ENCODE measurements around the gene HSPB8. TPM values are rescaled to one million over a fixed set of nuclear protein-coding genes. Genes with fewer than 3 reads are reported as not detected.

The HSPB8 gene
- total and polyA plus RNA-seq, 2 of the 8 experiments (the other 6 are each of a cell fraction or from before 2014, with no cell fraction given) = 11.7 to 28.2 TPM

GRCh38 chr12:119147847-119148448 is 30.8 kb upstream of the HSPB8 start:
- no peak overlapping the region for H2BK15ac ChIP-seq (ENCODE audit: low read length)
- H3K9me3 ChIP-seq (ENCODE audit: insufficient read depth in 2 of 2, low read depth in 1 of 2, low read length in 1 of 2) = peaks cover 2 to 7% of the 10 kb centered on the region in 2 experiments; a peak in 2 of 4 replicates
- no peak overlapping the region for H3K23ac ChIP-seq (ENCODE audit: insufficient read length)
- no peak overlapping the region for H3K4me3 ChIP-seq (ENCODE audit: extremely low read depth in 1 of 4, insufficient read depth in 2 of 4, low read depth in 3 of 4, low read length in 4 of 4)
- H4K5ac ChIP-seq (ENCODE audit: insufficient read length, low read depth, low read length) = no peak overlapping the region
- 0 out of 2 replicates have a peak overlapping the region, but pooled peaks have one; percentile 2 for H2BK12ac ChIP-seq (ENCODE audit: low read depth, low read length)
- peaks cover 0 to 17% (median 10%) of the 10 kb centered on the region in 4 experiments; a peak in 5 of 7 replicates for H3K4me1 ChIP-seq (replicated peaks in 1 of 4; ENCODE audit: control insufficient read depth in 3 of 4, insufficient read depth in 4 of 4, low read length in 3 of 4)
- H3K79me1 ChIP-seq (ENCODE audit: low read depth, low read length) = no peaks in the 10 kb centered on the region
- H3K36me3 ChIP-seq (ENCODE audit: control insufficient read depth in 2 of 4, insufficient read depth in 4 of 4, low read length in 3 of 4) = peaks cover 2 to 12% (median 3%) of the 10 kb centered on the region in 4 experiments; a peak in 4 of 8 replicates
- no peak overlapping the region for H3K4me2 ChIP-seq (ENCODE audit: insufficient read depth in 1 of 2, low read depth in 2 of 2, low read length in 2 of 2)
- no peak overlapping the region for H2BK20ac ChIP-seq (ENCODE audit: low read length)
- WGBS, 2 experiments (ENCODE audit: extremely low coverage in 1 of 2, insufficient coverage in 1 of 2, insufficient read length in 1 of 2, insufficient replicate concordance in 2 of 2, low coverage in 1 of 2, low lambda C conversion rate in 2 of 2, missing lambda C conversion rate in 1 of 2) = 86% methylated on average over 2 of the region's 2 CpGs; no CpG with 5 or more reads in 1 of the 2 experiments
- no peak overlapping the region for H2AFZ ChIP-seq (ENCODE audit: low read length)
- H4K8ac ChIP-seq (ENCODE audit: extremely low read depth, insufficient read depth, low read length) = no peak overlapping the region
- H3K18ac ChIP-seq (ENCODE audit: extremely low read depth, low read length) = no peak overlapping the region
- no peaks in the 10 kb centered on the region for H4K20me1 ChIP-seq (replicated peaks in 1 of 2; ENCODE audit: control insufficient read depth in 1 of 2, insufficient read depth in 2 of 2, low read length in 2 of 2)
- no peak overlapping the region for H3K4ac ChIP-seq (replicated peaks; ENCODE audit: insufficient read length, low read depth, low read length)
- 0 out of 2 replicates have a peak overlapping the region, but pooled peaks have one; percentile 10 for H2AK5ac ChIP-seq (ENCODE audit: low read depth, low read length)
- POLR2A ChIA-PET (ENCODE audit: partially characterized antibody) = interaction anchor here (0.6 to 1.5 kb wide), 5 partner anchors 12 to 127 kb away, joined by 3 to 4 read pairs (median 3); no protein-coding TSS in a partner anchor
- no peak overlapping the region for H4K91ac ChIP-seq (replicated peaks; ENCODE audit: insufficient read length, low read length)
- H2BK120ac ChIP-seq (replicated peaks; ENCODE audit: low read depth, low read length) = no peak overlapping the region
- CTCF ChIA-PET (ENCODE audit: partially characterized antibody) = interaction anchor here (0.8 to 2.1 kb wide), 5 partner anchors 10 to 397 kb away, joined by 3 to 11 read pairs (median 5); no protein-coding TSS in a partner anchor
- no peak overlapping the region for H3K9ac ChIP-seq (replicated peaks in 1 of 4; ENCODE audit: extremely low read depth in 1 of 4, low read depth in 3 of 4, low read length in 3 of 4)
- H2BK5ac ChIP-seq (ENCODE audit: low read depth, low read length) = no peak overlapping the region
- FAIRE-seq = no peak
- H3K56ac ChIP-seq (replicated peaks; ENCODE audit: insufficient read length, low read depth, low read length) = no peak overlapping the region
- H3K14ac ChIP-seq (ENCODE audit: insufficient read length) = no peak overlapping the region
- no peaks in the 10 kb centered on the region for H3K27me3 ChIP-seq (replicated peaks in 1 of 4; ENCODE audit: control insufficient read depth in 3 of 4, extremely low read depth in 1 of 4, insufficient read depth in 3 of 4, low read length in 3 of 4)
- no peak for DNase-seq (ENCODE audit: low read depth in 1 of 2, low spot score in 2 of 2)
- H3K79me2 ChIP-seq (ENCODE audit: control insufficient read depth in 1 of 2, insufficient read depth in 2 of 2, low read length in 2 of 2) = peaks cover 0 to 9% of the 10 kb centered on the region in 2 experiments; a peak in 1 of 4 replicates
- no peak overlapping the region for H3K27ac ChIP-seq (ENCODE audit: low read depth, low read length)
- H3K23me2 ChIP-seq (ENCODE audit: low read depth, low read length) = no peaks in the 10 kb centered on the region
- TF ChIP-seq GABPA (IDR thresholded peaks at IDR 0.05; ENCODE audit: borderline replicate concordance, insufficient read depth, low read length) = no peak
- no peak for TF ChIP-seq SRF (IDR thresholded peaks at IDR 0.05; ENCODE audit: low read depth, low read length)
- no peak for TF ChIP-seq RBBP5 (IDR thresholded peaks at IDR 0.05; ENCODE audit: borderline replicate concordance, low read depth, low read length)
- TF ChIP-seq SP4 (IDR thresholded peaks at IDR 0.05; ENCODE audit: low read length) = no peak
- no peak for TF ChIP-seq CHD2 (IDR thresholded peaks at IDR 0.05; ENCODE audit: low read length)
- TF ChIP-seq SP1 (IDR thresholded peaks at IDR 0.05; ENCODE audit: low read depth, low read length) = no peak
- no peak for TF ChIP-seq CEBPB (IDR thresholded peaks at IDR 0.05; ENCODE audit: low read depth, low read length)
- TF ChIP-seq BRCA1 (IDR thresholded peaks at IDR 0.05; ENCODE audit: low read depth, low read length) = no peak
- TF ChIP-seq YY1 (IDR thresholded peaks at IDR 0.05; ENCODE audit: low read depth, low read length) = no peak
- no peak for TF ChIP-seq CBX5 (IDR thresholded peaks at IDR 0.05; ENCODE audit: low read depth, low read length)
- TF ChIP-seq KDM5A (IDR thresholded peaks at IDR 0.05; ENCODE audit: low read length) = no peak

All from H1 (cell line).